Spinal cord (tissue), 10 donors: ENCODE data around the gene NAP1L4. TPM values are rescaled to one million over a fixed set of nuclear protein-coding genes. Genes with fewer than 3 reads are reported as not detected.
A peak's percentile ranks its signal among the peaks of the same experiment; 100 is the strongest.

ENCODE experiments used
- DNase-seq, 6 donors: peaks; one replicate each; pipeline versions ENCODE4 v3.0.0 to v3.0.0-alpha.2; 2013 to 2015; ENCODE audit warnings: low spot score in 6 of 6, low read depth in 4 of 6
- H3K27ac ChIP-seq: one replicate; pipeline ENCODE4 v1.5.1; 2013; ENCODE audit warnings: low read depth, low read length, control low read depth
- H3K27me3 ChIP-seq: one replicate; pipeline ENCODE4 v1.6.1; 2013; ENCODE audit warnings: low read length; ENCODE audit not compliant: control insufficient read depth, insufficient read depth
- H3K36me3 ChIP-seq: one replicate; pipeline ENCODE4 v1.6.1; 2013; ENCODE audit warnings: low read length; ENCODE audit not compliant: control insufficient read depth, insufficient read depth
- H3K4me1 ChIP-seq: one replicate; pipeline ENCODE4 v1.6.1; 2013; ENCODE audit warnings: low read length; ENCODE audit not compliant: control insufficient read depth, insufficient read depth
- H3K4me3 ChIP-seq: one replicate; pipeline ENCODE4 v1.5.1; 2013; ENCODE audit warnings: low read depth, low read length, control low read depth
- H3K9me3 ChIP-seq: one replicate; pipeline ENCODE4 v1.6.1; 2013; ENCODE audit warnings: low read length; ENCODE audit not compliant: control insufficient read depth, insufficient read depth
- WGBS: methylation state at CpG from one replicate; pipeline ENCODE4 v1.1.5; 2013; ENCODE audit warnings: missing lambda C conversion rate; ENCODE audit not compliant: insufficient coverage; 5-methylcytosine and 5-hydroxymethylcytosine counted together
- polyA plus RNA-seq, 2 donors: library from polyadenylated mRNA; unstranded; fragments of 120-200 nt; gene quantifications; one replicate each; pipeline ENCODE4 v1.2.1, GENCODE V29; 2013; ENCODE audit not compliant: insufficient read length in 2 of 2
- total RNA-seq, 2 donors: library from RNA; depleted of rRNA in 1 of 2; stranded (reverse); fragments of 120-200 nt in 1 of 2; fragments of >200 nt in 1 of 2; gene quantifications; one replicate each; pipeline versions ENCODE4 v1.2.3 to v1.2.4, GENCODE V29; 2013 to 2014
- donor health status: healthy.

The NAP1L4 gene
- total and polyA plus RNA-seq, 4 donors = 148 to 191 (median 177) TPM

DNA sequence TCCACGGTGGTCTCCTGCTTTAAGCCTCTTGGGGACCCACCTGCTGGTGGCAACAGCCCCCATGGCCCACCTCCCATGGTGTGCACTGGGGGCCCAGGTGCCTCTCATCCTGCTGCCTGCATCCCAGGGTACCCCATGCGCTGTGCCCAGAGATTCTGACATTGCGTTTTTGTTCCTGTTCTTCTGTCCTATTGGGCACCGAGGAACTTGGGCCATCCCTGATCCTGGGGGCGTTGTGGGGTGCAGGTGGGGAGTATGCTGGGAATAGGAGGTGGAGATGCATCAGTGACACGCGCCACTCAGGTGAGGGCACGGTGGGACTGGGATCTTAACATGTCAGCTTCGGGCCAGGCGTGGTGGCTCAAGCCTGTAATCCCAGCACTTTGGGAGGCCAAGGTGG is 12.4 kb upstream of the NAP1L4 start:
- Histone ChIP-seq H3K27ac (no peak overlapping the region), H3K27me3 (no peaks in the 10 kb centered on the region), H3K4me1 (peaks cover 36% of the 10 kb centered on the region), H3K9me3 (no peaks in the 10 kb centered on the region), H3K4me3 (no peak overlapping the region), H3K36me3 (peaks cover 88% of the 10 kb centered on the region)
- DNase-seq = no peak
- 98% methylated on average over 10 of the region's 10 CpGs for WGBS

DNA sequence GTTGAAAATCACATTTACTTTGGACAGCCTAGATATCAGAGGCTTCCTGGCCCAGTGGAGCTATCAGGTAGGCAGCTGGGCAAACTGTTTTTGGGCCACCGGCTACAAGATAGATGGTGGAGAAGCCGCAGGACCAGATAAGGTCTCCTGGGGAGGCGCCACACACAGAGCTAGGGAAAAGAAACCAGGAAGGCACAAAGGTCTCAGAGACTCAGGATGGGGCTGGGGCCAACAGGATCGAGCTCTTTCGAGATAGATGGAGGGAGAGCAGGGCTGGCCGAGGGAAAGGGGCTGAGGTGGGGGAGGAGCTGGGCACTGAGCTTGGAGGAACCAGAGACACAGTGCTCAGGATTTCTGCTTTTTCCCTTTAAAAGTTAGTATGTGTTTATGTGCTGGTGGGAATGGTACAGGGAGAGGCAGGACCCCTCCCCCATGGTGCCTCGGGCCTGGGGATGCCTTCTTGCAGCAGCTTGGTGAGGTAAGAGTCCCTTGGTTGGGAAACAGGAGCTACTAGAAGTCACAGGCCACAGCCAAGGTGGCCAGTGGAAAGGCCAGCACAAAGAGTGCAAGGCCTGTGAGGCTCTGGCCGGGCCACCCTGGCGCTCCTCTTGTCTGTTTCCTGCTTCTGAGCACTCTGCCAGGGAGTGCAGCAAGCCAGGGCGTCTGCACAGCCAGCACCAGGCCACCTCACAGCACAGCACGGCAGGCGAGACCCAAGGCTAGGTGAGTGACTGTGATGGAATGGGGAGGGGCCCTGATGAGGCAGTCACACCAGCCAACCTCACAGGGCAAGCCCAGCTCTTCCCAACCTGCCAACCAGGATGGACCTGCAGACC is 11.5 kb upstream of the NAP1L4 start:
- DNase-seq = no peak
- no peak overlapping the region for H3K27ac ChIP-seq
- H3K36me3 ChIP-seq = peaks cover 81% of the 10 kb centered on the region
- H3K27me3 ChIP-seq = no peaks in the 10 kb centered on the region
- H3K4me3 ChIP-seq = no peak overlapping the region
- WGBS = 99% methylated on average over 6 of the region's 12 CpGs
- H3K4me1 ChIP-seq = peaks cover 39% of the 10 kb centered on the region
- H3K9me3 ChIP-seq = no peaks in the 10 kb centered on the region

DNA sequence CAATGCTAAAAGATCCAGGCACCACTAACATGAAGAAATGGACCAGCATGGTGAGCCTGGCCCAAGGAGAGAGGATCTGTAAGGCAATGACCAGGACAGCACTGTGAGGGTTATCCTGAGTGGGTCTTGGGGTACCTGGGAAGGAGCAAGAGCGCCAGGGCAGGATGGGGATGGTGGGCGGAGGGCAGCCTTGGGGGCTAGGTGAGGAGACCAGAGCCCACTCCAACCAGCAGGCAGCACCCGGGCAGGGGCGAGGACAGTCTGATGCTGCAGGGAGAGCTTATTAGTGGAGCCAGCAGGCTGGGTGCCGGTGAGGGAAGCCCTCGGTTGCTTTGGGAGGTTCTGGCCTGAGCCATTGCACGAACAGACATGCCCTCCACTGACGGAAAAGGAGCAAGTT is 10.7 kb upstream of the NAP1L4 start:
- no peak for DNase-seq
- Histone ChIP-seq H3K4me3 (no peak overlapping the region), H3K27me3 (no peaks in the 10 kb centered on the region), H3K27ac (no peak overlapping the region), H3K9me3 (no peaks in the 10 kb centered on the region), H3K36me3 (peaks cover 75% of the 10 kb centered on the region), H3K4me1 (peaks cover 39% of the 10 kb centered on the region)
- WGBS = 99% methylated on average over 7 of the region's 8 CpGs

DNA sequence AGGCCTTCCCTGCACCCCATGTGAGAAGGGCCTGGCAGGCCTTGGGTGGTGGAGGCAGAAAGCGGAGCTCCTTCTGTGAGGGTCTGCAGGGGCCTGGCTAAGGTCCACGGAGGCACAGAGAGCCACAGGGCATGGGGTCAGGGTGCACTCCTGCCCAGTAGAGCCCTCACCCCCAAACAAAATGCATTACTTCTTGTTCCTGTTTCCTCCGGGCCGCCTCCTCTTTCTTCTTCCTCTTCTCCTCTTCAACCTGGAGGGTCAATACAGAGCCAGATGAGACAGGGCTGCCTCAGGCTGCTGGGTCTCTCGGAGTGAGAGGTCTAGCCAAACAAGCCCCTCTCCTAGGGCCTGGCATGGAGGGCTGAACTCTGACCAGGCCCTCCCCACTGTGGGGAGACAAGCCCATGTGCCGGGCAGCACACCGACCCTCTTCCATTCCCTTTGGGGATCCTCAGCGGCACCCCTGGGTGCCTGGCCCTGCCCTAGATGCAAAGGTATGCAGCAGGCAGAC is 10.3 kb upstream of the NAP1L4 start:
- 87% methylated on average over 5 of the region's 8 CpGs for WGBS
- H3K4me3 ChIP-seq = no peak overlapping the region
- no peaks in the 10 kb centered on the region for H3K9me3 ChIP-seq
- no peak for DNase-seq
- no peaks in the 10 kb centered on the region for H3K27me3 ChIP-seq
- H3K36me3 ChIP-seq = peaks cover 71% of the 10 kb centered on the region
- H3K27ac ChIP-seq = no peak overlapping the region
- H3K4me1 ChIP-seq = peaks cover 39% of the 10 kb centered on the region

DNA sequence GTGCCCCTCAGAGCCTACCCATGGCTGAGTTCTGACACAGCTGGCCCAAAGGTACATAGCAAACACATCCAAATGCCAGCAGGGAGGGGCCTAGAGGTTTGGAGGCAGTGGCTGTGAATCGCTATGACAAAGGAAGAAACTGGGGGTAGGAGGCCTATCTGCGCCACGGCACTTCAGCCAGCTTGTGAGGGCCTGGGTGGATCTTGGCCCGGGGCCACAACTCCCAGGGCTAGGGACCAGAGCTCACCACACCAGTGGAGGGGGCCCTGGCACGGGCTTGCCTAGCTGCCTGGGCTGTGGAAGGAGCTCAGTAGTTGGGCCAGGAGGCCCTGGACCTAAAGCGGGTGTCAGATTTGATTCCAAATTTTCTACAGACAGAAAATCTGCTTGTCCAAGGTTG is 9.4 kb upstream of the NAP1L4 start:
- Histone ChIP-seq H3K4me3 (no peak overlapping the region), H3K36me3 (peaks cover 62% of the 10 kb centered on the region), H3K4me1 (peaks cover 39% of the 10 kb centered on the region), H3K27ac (peak overlapping the region; percentile 94), H3K9me3 (no peaks in the 10 kb centered on the region), H3K27me3 (no peaks in the 10 kb centered on the region)
- WGBS = 41% methylated on average over 5 of the region's 6 CpGs
- DNase-seq = peak in 3 of 6 donors; percentile 36 to 81 (median 65)

DNA sequence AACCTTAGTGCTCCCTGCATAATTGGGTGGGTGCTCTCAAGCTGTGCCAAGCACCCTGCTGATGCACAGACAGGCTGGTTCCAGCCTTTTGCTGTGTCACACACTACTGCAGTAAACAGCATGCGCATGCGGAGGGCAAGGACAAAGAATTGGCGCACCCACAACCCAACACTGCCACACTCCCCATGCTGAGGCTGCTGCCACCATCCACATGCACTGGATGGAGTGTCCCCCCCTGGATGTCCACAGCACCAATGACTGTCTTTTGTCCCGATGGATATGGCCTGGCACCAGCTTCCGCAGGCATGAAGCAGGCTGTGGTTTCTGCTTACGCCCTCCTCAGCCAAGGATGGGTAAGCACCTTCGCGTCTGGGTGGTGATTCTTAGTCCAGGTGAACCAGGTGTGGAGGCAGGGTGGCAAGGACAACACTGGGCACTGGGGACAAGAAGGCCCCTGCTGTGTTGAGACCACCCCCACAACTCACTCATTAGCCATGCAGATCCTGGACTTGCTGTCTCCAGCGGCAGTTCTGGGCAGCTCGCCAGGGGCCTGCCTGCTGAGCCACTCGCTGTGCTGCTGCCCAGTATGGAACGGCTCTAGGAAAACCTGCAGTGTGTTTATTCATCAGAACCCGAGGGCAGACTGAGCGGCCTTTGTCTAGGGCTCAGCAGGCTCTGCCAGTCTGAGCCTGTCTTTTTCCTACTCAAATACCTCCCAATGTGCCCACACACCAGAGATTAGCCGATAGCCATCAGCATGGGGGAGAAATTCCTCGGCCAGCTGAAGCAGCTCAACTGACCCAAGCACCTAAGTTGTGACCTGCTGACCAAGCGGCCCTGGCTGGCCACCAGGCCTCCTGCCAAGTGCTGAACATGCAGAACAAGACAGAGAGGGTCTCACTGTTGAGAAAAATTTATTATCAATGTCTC is 8.2 kb upstream of the NAP1L4 start:
- Histone ChIP-seq H3K4me1 (peaks cover 39% of the 10 kb centered on the region), H3K36me3 (peaks cover 50% of the 10 kb centered on the region), H3K9me3 (no peaks in the 10 kb centered on the region), H3K4me3 (no peak overlapping the region), H3K27me3 (no peaks in the 10 kb centered on the region), H3K27ac (peak overlapping the region; percentile 94)
- DNase-seq = peak; percentile 66 to 96 (median 78)
- WGBS = 17% methylated on average over 14 of the region's 17 CpGs

DNA sequence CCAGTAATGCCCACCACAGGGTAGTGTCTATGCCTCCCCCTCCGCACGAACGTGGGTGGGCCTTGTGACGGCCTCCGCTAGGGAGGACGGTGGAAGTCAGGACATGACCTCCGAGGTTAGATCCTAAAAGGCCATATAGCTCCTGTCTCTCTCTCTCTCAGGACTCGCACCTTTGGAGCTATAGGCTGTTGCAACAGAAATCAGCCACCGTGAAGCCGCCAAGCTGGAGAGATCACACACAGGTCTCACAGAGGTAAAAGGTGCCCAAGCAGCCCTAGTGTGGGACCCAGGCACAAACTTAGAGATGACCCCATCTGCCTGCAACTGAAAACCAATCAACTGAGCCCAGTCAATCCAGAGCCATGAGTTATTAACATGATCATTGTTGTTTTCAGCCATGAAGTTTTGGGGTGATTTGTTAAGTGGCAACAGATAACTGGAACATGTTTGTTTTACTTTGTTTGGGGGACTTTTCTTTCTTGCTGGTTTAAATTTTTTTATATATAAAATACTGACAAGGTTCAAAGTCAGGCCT is 7.4 kb upstream of the NAP1L4 start:
- Histone ChIP-seq H3K27me3 (no peaks in the 10 kb centered on the region), H3K4me3 (no peak overlapping the region), H3K4me1 (peaks cover 39% of the 10 kb centered on the region), H3K27ac (peak overlapping the region; percentile 94), H3K36me3 (peaks cover 46% of the 10 kb centered on the region), H3K9me3 (no peaks in the 10 kb centered on the region)
- WGBS = 90% methylated on average over 7 of the region's 10 CpGs
- no peak for DNase-seq

DNA sequence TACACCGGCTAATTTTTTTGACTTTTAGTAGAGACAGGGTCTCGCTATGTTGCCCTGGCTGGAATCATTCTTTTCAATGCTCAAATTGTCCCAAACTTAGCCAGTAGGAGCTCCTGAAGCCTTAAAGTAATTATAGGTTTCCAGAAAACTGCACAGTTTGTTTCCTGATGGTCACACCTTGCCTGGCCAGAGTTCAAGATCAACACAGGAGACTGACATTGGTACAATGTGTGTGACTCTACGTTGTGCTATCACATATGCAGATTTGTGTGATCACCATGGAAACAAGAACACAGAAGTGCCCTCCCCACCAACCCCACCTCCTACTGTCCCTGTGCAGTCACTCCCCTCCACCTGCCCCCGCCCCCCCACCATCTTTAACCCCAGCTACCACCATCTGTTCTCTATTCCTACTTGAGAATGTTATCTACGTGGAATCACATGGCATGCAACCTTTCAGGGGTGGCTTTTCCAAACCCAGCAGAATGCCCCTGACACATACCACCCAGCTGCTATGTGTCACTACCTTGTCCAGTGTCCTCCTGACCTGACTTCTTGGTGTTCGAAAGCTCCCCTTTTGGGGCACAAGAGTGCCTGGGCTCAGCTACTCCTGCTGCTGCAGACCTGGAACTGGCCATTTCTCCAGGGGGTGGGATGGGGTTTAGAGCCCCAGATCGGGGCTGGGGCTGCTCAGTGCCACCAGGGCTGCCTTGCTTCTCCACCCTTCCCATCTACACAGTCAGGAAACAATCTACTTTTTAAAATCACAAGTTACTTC is 6.1 kb upstream of the NAP1L4 start:
- Histone ChIP-seq H3K27me3 (no peaks in the 10 kb centered on the region), H3K4me3 (no peak overlapping the region), H3K4me1 (peaks cover 39% of the 10 kb centered on the region), H3K27ac (no peak overlapping the region), H3K9me3 (no peaks in the 10 kb centered on the region), H3K36me3 (peaks cover 34% of the 10 kb centered on the region)
- 89% methylated on average over 2 of the region's 7 CpGs for WGBS
- no peak for DNase-seq

DNA sequence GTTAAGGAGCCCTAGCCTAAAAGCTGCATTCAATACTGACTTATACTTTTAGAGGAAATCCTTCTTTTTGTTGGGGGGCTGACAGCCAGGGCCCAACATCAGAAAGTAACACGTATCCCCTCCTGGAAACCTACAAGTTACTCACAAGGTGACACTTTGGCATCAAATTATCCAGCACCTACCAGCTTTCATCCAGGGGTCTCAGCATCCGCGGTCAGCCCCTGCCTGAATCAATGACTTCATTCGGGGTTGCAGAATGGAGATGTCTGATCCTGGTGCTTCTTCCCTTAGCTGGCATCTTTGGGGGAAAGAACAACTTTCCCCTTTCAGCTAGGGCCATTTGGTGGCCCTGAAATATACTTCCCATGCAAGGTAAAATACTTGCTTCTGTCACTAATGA is 5.3 kb upstream of the NAP1L4 start:
- no peak overlapping the region for H3K27ac ChIP-seq

More for the DNA sequence above, 5.3 kb upstream of the NAP1L4 start:
- DNase-seq = no peak
- Histone ChIP-seq H3K4me1 (peaks cover 39% of the 10 kb centered on the region), H3K9me3 (no peaks in the 10 kb centered on the region), H3K27me3 (no peaks in the 10 kb centered on the region), H3K36me3 (peaks cover 25% of the 10 kb centered on the region), H3K4me3 (no peak overlapping the region)
- 91% methylated on average over 4 of the region's 4 CpGs for whole genome bisulfite sequencing
